Endothelial cell of umbilical vein (primary cell): Measurements from ENCODE around the gene FAU.

Source experiments
- CTCF ChIP-seq, 2 donors: IDR thresholded peaks; 1 replicate in 1 of 2; 2 replicates in 1 of 2; pipeline ENCODE4 v1.5.1; 2011; ENCODE audit warnings: low read length in 2 of 2, mild to moderate bottlenecking in 2 of 2, moderate library complexity in 2 of 2, control low read depth in 1 of 2, inconsistent platforms in 1 of 2, low read depth in 1 of 2; ENCODE audit not compliant: insufficient read depth in 1 of 2; ENCODE audit errors: extremely low read depth in 1 of 2
- POLR2A ChIP-seq: IDR thresholded peaks from 2 replicates; pipeline ENCODE4 v1.6.1; 2012; ENCODE audit warnings: low read depth, mild to moderate bottlenecking, control low read depth, low read length

- TF ChIP-seq POLR2A, result no peak
- TF ChIP-seq CTCF (IDR thresholded peaks at IDR 0.05; ENCODE audit: extremely low read depth in 1 of 2, insufficient read depth in 1 of 2, low read depth in 1 of 2, low read length in 2 of 2), result no peak
These were observed 13.3 kb downstream of the FAU start for GRCh38 chr11:65108469-65109123.
